Thoracic aorta (tissue), 2 donors: ENCODE measurements around the gene FAR2. TPM values are rescaled to one million over a fixed set of nuclear protein-coding genes. Genes with fewer than 3 reads are reported as not detected.
"Not testable (repeated sequence)": the region's sequence is repeated elsewhere in the genome, so short reads cannot be mapped to it uniquely, and the experiment has no call there.

Source experiments
- ATAC-seq: fragments of 150-250 bp; one replicate; pipeline ENCODE4 v1.8.0; 2017; ENCODE audit warnings: low read depth; ENCODE audit not compliant: insufficient number of reproducible peaks, low FRiP score
- DNase-seq: peaks from one replicate; pipeline ENCODE4 v3.0.0-alpha.2; 2020; ENCODE audit warnings: low spot score
- H3K27ac ChIP-seq, 2 donors: fragments of 200-600 bp; sonication (generic); 1 replicate in 1 of 2; 2 replicates in 1 of 2; pipeline ENCODE4 v1.5.1; 2016; ENCODE audit warnings: mild to moderate bottlenecking in 2 of 2, moderate library complexity in 2 of 2
- H3K27me3 ChIP-seq: fragments of 200-600 bp; sonication (generic); replicated peaks from 2 replicates; pipeline ENCODE4 v1.6.0; 2016; ENCODE audit warnings: mild to moderate bottlenecking; ENCODE audit not compliant: insufficient read depth
- H3K36me3 ChIP-seq: fragments of 200-600 bp; sonication (generic); one replicate; pipeline ENCODE4 v1.5.1; 2016
- H3K4me1 ChIP-seq, 2 donors: fragments of 200-600 bp; sonication (generic); 1 replicate in 1 of 2; 2 replicates in 1 of 2; pipeline versions ENCODE4 v1.5.1 to v1.6.0; 2016; ENCODE audit warnings: low read depth in 2 of 2, mild to moderate bottlenecking in 1 of 2; ENCODE audit not compliant: control insufficient read depth in 1 of 2
- H3K4me3 ChIP-seq: fragments of 200-600 bp; sonication (generic); 2 replicates; pipeline ENCODE4 v1.5.1; 2016; ENCODE audit warnings: mild to moderate bottlenecking
- H3K9me3 ChIP-seq: fragments of 200-600 bp; sonication (generic); 2 replicates; pipeline ENCODE4 v1.5.1; 2016
- total RNA-seq, 2 donors: library from RNA; depleted of rRNA; stranded (reverse); fragments of >200 nt; gene quantifications; one replicate each; pipeline versions ENCODE4 v1.1.0 to v1.2.3, GENCODE V29; 2016
- TF ChIP-seq, protein P1 (sequence below): fragments of 200-600 bp; sonication (generic); IDR thresholded peaks from one replicate; pipeline ENCODE4 v1.5.1; 2019; ENCODE audit warnings: antibody characterized with exemption

Gene FAR2
- total RNA-seq, 2 donors from 2014 or later: 8.5 to 16.9 TPM

- Histone ChIP-seq H3K36me3 (no peaks in the 10 kb centered on the region), H3K4me3 (no peak overlapping the region), H3K27ac (no peak overlapping the region), H3K4me1 (no peaks in the 10 kb centered on the region), H3K9me3 (no peaks in the 10 kb centered on the region), H3K27me3 (no peaks in the 10 kb centered on the region)
- no peak for DNase-seq
- ATAC-seq: no peak
- TF ChIP-seq, protein P1, sequence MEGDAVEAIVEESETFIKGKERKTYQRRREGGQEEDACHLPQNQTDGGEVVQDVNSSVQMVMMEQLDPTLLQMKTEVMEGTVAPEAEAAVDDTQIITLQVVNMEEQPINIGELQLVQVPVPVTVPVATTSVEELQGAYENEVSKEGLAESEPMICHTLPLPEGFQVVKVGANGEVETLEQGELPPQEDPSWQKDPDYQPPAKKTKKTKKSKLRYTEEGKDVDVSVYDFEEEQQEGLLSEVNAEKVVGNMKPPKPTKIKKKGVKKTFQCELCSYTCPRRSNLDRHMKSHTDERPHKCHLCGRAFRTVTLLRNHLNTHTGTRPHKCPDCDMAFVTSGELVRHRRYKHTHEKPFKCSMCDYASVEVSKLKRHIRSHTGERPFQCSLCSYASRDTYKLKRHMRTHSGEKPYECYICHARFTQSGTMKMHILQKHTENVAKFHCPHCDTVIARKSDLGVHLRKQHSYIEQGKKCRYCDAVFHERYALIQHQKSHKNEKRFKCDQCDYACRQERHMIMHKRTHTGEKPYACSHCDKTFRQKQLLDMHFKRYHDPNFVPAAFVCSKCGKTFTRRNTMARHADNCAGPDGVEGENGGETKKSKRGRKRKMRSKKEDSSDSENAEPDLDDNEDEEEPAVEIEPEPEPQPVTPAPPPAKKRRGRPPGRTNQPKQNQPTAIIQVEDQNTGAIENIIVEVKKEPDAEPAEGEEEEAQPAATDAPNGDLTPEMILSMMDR: no peak
These were observed 133.1 kb downstream of the FAR2 start for GRCh38 chr12:29282031-29282816.

GRCh38 chr12:29283969-29284700 is 135.1 kb downstream of the FAR2 start:
- Histone ChIP-seq H3K4me1 (no peaks in the 10 kb centered on the region), H3K9me3 (no peaks in the 10 kb centered on the region), H3K27me3 (no peaks in the 10 kb centered on the region), H3K4me3 (no peak overlapping the region), H3K27ac (no peak overlapping the region), H3K36me3 (no peaks in the 10 kb centered on the region)
- TF ChIP-seq, protein P1: no peak
- no peak for DNase-seq
- ATAC-seq: no peak

GRCh38 chr12:29286081-29286790 is 137.2 kb downstream of the FAR2 start:
- Histone ChIP-seq H3K4me3 (no peak overlapping the region), H3K27ac (no peak overlapping the region), H3K9me3 (no peaks in the 10 kb centered on the region), H3K4me1 (no peaks in the 10 kb centered on the region), H3K27me3 (no peaks in the 10 kb centered on the region), H3K36me3 (no peaks in the 10 kb centered on the region)
- TF ChIP-seq, protein P1: no peak
- DNase-seq: no peak
- no peak for ATAC-seq

- no peaks in the 10 kb centered on the region for H3K36me3 ChIP-seq
- H3K4me3 ChIP-seq: no peak overlapping the region
- H3K27ac ChIP-seq: no peak overlapping the region
- no peaks in the 10 kb centered on the region for H3K4me1 ChIP-seq
- no peaks in the 10 kb centered on the region for H3K27me3 ChIP-seq
- no peaks in the 10 kb centered on the region for H3K9me3 ChIP-seq
- no peak for ATAC-seq
- no peak for DNase-seq
- TF ChIP-seq, protein P1: no peak
These were observed 138.5 kb downstream of the FAR2 start for GRCh38 chr12:29287622-29288021.

GRCh38 chr12:29288031-29288430 is 139.0 kb downstream of the FAR2 start:
- TF ChIP-seq, protein P1: no peak
- no peak for ATAC-seq
- no peaks in the 10 kb centered on the region for H3K9me3 ChIP-seq
- H3K4me1 ChIP-seq: no peaks in the 10 kb centered on the region
- no peak overlapping the region for H3K27ac ChIP-seq
- no peak for DNase-seq
- no peak overlapping the region for H3K4me3 ChIP-seq
- H3K36me3 ChIP-seq: no peaks in the 10 kb centered on the region
- no peaks in the 10 kb centered on the region for H3K27me3 ChIP-seq

- not testable (repeated sequence) for H3K27me3 ChIP-seq, H3K27ac ChIP-seq, H3K4me1 ChIP-seq, ATAC-seq, H3K9me3 ChIP-seq, DNase-seq, H3K4me3 ChIP-seq, H3K36me3 ChIP-seq
These were observed 141.4 kb downstream of the FAR2 start for GRCh38 chr12:29290475-29290874.
